Inferior parietal cortex (tissue), 1 donor: ENCODE results near the gene DLG1.

Source experiments
- DNase-seq: peaks from one replicate; pipeline ENCODE4 v3.0.0-alpha.2; 2016; ENCODE audit errors: extremely low spot score

DLG1 gene

DNA sequence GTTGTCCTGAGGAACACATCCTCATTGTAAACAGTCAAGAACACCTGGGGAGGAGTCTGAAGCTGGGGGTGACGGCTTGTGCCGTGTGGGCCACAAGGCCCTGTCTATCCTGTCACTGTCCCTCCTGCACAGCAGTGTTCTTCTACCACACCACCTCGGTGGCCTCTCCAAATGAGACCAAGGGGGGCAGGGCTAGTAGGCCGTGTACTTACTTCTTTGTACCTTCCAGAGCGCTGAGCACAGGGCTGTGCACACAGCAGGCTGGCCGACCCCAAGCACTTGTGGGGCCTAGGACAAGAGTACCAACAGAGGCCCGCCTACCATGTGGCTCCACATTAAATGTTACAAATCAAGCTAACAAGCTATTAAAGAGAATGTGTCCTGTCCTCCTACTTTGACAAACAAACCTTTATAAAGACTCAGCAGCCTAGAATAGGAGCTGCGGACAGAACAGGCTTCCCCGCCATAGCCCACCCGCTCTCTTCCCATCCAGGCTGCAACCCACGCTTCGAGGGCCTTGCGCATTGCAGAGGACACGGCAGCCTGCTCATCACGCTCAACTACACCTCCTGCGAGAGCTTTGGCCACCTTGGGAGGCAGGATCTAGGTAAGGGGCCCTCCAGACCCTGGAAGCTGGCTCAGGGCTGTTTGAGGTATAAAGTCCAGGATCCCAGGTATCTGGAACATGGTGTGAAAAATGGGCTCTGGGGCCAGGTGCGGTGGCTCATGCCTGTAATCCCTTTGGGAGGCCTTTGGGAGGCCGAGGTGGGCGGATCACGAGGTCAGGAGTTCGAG is 299.2 kb downstream of the DLG1 start:
- DNase-seq, result no peak

DNA sequence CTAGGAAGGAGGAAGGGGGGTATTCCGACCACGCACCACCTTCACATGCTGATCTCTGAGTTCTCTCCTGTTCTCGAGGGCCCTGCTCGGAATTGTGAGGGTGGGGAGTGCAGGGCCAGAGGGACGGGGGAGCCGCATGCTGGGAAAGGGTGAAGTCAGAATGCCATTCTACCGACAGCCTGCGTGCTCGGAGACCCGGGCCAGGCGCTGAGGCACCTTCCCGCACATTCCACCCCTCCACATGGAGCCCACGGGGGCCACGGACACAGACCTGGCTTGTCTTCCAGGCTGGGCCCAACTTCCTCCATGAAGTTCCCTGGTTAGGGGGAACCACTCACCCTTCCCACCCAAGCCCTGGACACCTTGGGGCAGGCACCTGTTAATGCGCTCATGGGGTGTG is 301.1 kb downstream of the DLG1 start:
- DNase-seq, result no peak

DNA sequence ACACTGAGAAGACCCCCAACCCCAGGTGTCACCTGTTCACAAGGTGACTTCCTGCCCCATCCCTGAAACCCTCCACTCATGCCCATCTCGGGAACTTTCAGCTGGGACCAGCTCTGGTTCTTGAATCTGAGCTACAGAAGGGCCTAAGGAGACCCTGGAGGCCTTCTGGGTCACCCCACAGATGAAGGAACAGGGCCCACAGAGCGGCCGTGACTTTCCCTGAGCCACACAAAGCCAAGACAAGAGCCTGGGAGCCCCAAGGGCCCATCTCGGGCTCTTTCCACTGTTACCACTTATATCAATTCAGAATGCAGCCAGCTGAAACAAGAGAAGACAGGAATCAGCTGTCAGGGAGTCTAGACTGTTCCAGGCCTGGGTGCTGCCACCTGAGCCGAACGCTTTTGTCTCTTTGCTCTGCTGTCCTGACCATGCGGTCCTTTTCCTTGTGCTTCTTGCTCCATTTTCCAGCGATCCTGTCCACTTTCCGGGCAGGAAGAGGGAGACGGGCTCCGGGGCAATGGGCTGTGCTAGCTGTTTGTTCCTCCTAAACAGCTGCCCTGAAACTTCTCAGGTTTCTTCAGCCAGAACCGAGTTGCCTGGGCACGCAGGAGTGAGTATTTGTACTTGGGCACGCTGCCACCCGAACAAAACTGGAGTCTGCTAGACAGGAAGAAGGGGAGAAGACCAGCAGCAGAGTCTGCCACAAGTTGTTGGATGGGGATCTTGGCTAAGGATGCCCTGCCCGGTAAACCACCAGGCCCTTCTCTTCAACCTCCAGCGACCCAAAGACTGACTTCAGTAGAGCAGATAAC is 301.8 kb downstream of the DLG1 start:
- no peak for DNase-seq

DNA sequence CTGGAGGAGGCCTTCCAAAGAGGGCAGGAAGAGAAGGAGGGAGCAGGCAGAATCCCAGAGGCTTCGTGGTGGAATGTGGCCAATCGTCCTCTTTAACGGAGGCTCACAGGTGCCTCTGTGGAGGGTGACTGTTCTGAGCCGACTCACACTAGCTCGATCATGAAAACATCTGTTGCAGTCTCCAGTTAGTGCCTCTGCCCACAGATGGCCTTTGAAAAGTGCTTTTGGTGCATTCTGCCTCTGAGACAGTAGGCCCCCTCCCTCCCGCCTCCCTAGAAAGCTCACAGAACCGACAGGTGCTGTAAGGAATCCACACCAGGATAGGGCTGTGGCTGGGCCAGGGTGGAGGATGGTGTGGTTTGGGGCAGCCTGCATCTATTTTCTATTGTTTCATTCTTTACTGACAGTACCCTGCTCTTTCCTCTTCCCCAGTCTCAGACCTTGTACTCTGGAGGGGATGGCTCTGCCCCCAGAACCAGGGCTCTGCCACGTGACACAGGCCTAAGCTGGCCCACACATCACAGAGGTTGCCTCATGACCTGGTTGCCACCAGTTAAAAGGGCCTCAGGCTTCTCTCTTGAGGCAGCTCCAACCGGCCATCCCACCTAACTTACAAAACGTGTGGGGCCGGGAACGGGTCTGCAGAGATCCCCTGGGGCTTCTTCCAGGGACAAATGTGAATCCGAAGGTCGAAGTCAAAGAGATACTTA is 302.6 kb downstream of the DLG1 start:
- DNase-seq, result no peak

DNA sequence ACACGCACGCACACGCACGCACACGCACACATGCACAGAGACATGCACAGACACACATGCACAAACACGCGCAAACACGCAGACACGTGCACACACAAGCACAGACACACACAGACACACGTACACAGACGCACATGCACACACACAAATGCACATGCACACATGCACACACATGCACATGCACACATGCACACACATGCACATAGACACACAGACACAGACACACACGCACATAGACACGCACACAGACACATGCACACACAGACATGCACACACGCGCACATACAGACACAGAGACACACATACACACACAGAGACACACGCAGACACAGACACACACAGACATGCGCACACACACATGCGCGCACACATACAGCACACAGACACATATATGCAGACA is 303.4 kb downstream of the DLG1 start:
- DNase-seq, result no peak

DNA sequence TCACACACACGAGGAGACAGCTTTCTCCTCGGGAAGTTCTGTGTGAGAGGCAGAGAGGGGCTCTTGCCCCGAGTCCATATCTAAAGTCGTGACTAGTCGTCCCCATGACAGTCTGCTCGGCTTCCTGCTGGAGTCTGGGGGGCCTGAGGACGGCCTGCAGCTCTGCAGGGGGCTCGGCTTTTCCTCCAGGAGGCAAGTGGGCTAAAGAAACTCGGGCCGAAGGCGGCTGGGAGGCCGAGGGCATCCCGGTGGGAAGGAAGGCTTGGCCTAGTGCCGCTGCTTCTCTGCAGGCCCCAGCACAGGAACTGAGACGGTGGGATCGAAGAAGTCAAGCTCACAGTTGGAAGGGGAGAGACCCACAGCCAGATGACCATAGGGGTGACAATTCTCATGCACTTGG is 304.4 kb downstream of the DLG1 start:
- DNase-seq, result no peak
